ENCODE data around the gene ZC3HAV1.
"Not testable (repeated sequence)": the region's sequence is repeated elsewhere in the genome, so short reads cannot be mapped to it uniquely, and the experiment has no call there.

Gene ZC3HAV1

DNA sequence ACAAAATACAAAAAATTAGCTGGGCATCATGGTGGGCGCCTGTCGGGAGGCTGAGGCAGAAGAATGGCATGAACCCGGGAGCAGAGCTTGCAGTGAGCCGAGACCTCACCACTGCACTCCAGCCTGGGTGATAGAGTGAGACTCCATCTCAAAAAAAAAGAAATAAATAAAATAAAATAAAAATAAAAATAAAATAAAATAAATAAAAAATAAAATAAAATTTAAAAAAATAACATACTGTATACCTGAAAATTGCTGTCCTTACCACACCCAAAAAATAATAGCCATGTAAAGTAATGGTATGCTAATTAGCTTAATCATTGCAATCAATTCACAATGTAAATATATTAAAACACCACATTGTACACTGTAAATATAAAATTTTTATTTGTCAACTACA is 77.0 kb downstream of the ZC3HAV1 start:
- H3K4me3 Mint-ChIP-seq, result no peak overlapping the region
- CTCF ChIA-PET, result interaction anchor here (0.8 to 2.1 kb wide), 2 partner anchors 118 to 146 kb away, joined by 3 to 4 read pairs; no protein-coding TSS in a partner anchor
- peaks cover 31% of the 10 kb centered on the region for H3K36me3 Mint-ChIP-seq
- peaks cover 31% of the 10 kb centered on the region for H3K4me1 Mint-ChIP-seq
- no peak for DNase-seq
- peaks cover 6% of the 10 kb centered on the region for H3K27me3 Mint-ChIP-seq
- H3K27ac Mint-ChIP-seq, result no peak overlapping the region
- no peaks in the 10 kb centered on the region for H3K9me3 Mint-ChIP-seq

DNA sequence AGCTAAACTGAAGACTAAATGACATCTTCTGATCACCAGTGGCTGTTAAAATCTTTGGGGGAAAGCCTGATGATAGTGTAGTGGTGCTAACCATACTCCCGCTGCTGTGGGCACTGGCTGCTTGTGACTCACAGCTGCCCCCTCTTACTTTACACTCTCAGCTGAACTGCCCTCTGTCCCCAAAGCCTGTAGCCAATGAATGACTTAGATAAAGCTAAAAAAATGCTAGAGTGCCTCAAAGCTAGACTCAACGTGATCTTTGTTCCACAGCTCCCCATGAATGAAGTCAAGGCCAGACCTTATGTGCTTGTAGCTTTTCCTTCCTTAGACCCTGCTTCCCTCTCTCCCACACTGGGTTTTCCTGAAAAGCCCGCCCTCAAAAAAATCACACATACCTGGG is 80.2 kb downstream of the ZC3HAV1 start:
- Mint-ChIP-seq H3K27ac (peak overlapping the region; percentile 53), H3K36me3 (peaks cover 49% of the 10 kb centered on the region), H3K27me3 (no peaks in the 10 kb centered on the region), H3K4me3 (no peak overlapping the region), H3K9me3 (no peaks in the 10 kb centered on the region), H3K4me1 (peaks cover 12% of the 10 kb centered on the region)
- CTCF ChIA-PET, result interaction anchor here (1.9 kb wide), 1 partner anchor 11 kb away, joined by 12 read pairs; no protein-coding TSS in a partner anchor
- no peak for DNase-seq

DNA sequence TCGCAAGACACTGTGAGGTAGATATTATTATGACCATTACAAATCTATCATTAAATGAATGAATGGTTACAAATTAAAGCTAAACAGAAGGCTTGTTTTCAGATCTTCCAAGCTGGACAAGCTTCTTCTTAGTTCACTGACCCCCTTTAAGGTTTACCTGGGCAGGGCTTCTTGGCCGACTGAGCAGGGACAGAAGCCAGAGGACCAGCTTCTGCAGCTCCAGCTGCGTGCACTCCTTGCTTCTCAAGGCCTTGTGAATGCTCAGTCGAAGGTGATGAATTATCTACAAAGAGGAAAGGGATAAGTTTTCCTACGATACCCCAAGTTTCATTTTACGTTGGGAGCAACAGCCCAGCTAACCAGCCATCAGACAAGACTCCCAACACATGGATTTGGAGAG is 83.0 kb downstream of the ZC3HAV1 start:
- H3K27me3 Mint-ChIP-seq, result no peaks in the 10 kb centered on the region

DNA sequence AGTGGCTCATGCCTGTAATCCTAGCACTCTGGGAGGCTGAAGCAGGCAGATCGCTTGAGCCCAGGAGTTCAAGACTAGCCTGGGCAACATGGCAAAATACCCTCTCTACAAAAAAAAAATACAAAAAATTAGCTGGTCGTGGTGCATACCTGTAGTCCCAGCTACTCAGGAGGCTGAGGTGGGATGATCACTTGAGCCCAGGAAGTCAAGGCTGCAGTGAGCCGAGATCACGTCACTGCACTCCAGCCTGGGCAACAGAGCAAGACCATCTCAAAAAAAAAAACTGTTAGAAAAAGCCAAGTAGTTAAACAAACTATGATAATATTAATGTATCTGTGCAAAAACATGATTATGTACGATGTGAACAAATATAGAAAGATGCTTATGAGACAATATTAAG is 83.7 kb downstream of the ZC3HAV1 start:
- peaks cover 49% of the 10 kb centered on the region for H3K36me3 Mint-ChIP-seq

More for the DNA sequence above, 83.0 kb downstream of the ZC3HAV1 start:
- CTCF ChIA-PET, result interaction anchor here (0.6 to 1.5 kb wide), 4 partner anchors 9 to 54 kb away, joined by 3 to 7 read pairs (median 3); no protein-coding TSS in a partner anchor
- Mint-ChIP-seq H3K27ac (no peak overlapping the region), H3K9me3 (no peaks in the 10 kb centered on the region), H3K36me3 (peaks cover 54% of the 10 kb centered on the region), H3K4me3 (no peak overlapping the region), H3K4me1 (no peaks in the 10 kb centered on the region)
- DNase-seq, result no peak

GRCh38 chr7:139023076-139023475 is 86.4 kb downstream of the ZC3HAV1 start:
- no peak for DNase-seq
- no peaks in the 10 kb centered on the region for H3K27me3 Mint-ChIP-seq
- peaks cover 36% of the 10 kb centered on the region for H3K36me3 Mint-ChIP-seq
- no peak overlapping the region for H3K27ac Mint-ChIP-seq
- no peak overlapping the region for H3K4me3 Mint-ChIP-seq
- no peaks in the 10 kb centered on the region for H3K9me3 Mint-ChIP-seq
- H3K4me1 Mint-ChIP-seq, result peaks cover 3% of the 10 kb centered on the region
- CTCF ChIA-PET, result interaction anchor here (1.5 to 3.4 kb wide), 2 partner anchors 14 to 137 kb away, joined by 3 to 9 read pairs; no protein-coding TSS in a partner anchor

More for the DNA sequence above, 83.7 kb downstream of the ZC3HAV1 start:
- not testable (repeated sequence) for H3K4me1 Mint-ChIP-seq, DNase-seq, H3K4me3 Mint-ChIP-seq, H3K27me3 Mint-ChIP-seq, H3K9me3 Mint-ChIP-seq, H3K27ac Mint-ChIP-seq
- CTCF ChIA-PET, result interaction anchor here (0.6 to 1.6 kb wide), 4 partner anchors 9 to 139 kb away, joined by 3 to 7 read pairs (median 4); no protein-coding TSS in a partner anchor

DNA sequence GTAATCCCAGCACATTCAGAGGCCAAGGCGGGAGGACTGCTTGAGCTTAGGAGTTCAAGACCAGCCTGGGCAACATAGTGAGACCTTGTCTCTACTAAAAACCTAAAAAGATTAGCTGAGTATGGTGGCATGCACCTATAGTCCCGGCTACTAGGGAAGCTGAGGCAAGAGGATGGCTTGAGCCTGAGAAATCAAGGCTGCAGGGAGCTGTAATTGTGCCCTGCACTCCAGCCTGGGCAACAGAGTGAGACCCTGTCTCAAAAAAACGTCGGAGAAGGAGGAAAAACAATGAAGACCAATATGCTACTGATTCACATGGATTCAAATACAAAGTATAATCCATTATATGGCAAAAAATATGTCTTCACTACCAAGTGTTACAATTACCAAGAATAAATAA is 87.2 kb downstream of the ZC3HAV1 start:
- Mint-ChIP-seq H3K27me3 (no peaks in the 10 kb centered on the region), H3K36me3 (peaks cover 36% of the 10 kb centered on the region), H3K9me3 (no peaks in the 10 kb centered on the region), H3K4me3 (no peak overlapping the region), H3K27ac (no peak overlapping the region), H3K4me1 (peaks cover 5% of the 10 kb centered on the region)
- DNase-seq, result no peak
- CTCF ChIA-PET, result interaction anchor here (3.4 kb wide), 1 partner anchor 136 kb away, joined by 9 read pairs; no protein-coding TSS in a partner anchor

DNA sequence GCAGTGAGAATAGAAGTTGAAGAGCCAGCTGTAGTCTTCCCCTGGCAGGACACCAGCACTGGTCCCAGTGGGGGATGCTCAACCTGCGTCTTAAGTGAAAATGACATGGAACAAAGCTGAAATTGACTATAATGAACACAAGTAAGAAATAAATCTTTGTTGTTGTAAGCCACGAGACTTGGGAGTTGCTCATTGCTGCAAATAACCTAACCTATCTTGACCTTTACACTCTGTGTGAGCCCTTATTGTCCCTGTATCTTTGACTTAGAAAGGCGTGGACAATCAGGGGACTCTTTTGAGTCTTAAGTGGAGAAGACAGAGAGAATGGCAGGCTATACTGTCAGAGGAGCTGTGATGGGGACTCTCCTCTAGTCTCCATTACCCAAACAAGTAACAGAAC is 90.6 kb downstream of the ZC3HAV1 start:
- no peak for DNase-seq
- CTCF ChIA-PET, result interaction anchor here (1.0 to 3.0 kb wide), 3 partner anchors 10 to 56 kb away, joined by 5 to 14 read pairs (median 12); no protein-coding TSS in a partner anchor
- peaks cover 17% of the 10 kb centered on the region for H3K27me3 Mint-ChIP-seq
- no peak overlapping the region for H3K4me3 Mint-ChIP-seq
- H3K36me3 Mint-ChIP-seq, result peaks cover 18% of the 10 kb centered on the region
- H3K4me1 Mint-ChIP-seq, result peaks cover 9% of the 10 kb centered on the region
- H3K9me3 Mint-ChIP-seq, result no peaks in the 10 kb centered on the region
- H3K27ac Mint-ChIP-seq, result no peak overlapping the region

GRCh38 chr7:139016931-139017511 is 92.5 kb downstream of the ZC3HAV1 start:
- Mint-ChIP-seq H3K36me3 (peaks cover 6% of the 10 kb centered on the region), H3K4me1 (peaks cover 9% of the 10 kb centered on the region), H3K27ac (no peak overlapping the region), H3K27me3 (peaks cover 17% of the 10 kb centered on the region), H3K4me3 (no peak overlapping the region), H3K9me3 (peaks cover under 1% of the 10 kb centered on the region)
- DNase-seq, result peak; percentile 79
- CTCF ChIA-PET, result interaction anchor here (0.7 to 3.3 kb wide), 26 partner anchors 9 to 481 kb away, joined by 3 to 23 read pairs (median 4); no protein-coding TSS in a partner anchor

DNA sequence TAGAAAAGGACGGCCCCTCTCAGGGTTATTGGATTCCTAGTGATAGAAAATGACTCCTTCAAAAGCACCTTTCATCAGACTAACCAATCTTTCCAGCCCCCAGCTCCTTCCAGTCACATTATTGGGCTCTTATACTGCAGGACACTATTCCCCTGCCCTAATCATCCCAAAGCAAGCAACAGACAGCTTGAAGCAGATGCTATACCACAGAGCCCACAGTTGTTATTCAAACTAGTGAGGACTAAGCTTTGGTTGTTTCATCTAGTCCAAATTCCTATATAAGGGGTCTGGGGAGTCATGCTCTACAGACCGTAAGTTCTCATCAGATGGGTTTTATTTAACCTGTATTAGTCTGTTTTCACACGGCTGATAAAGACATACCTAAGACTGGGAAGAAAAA is 98.1 kb downstream of the ZC3HAV1 start:
- Mint-ChIP-seq H3K27me3 (peaks cover 13% of the 10 kb centered on the region), H3K4me3 (no peak overlapping the region), H3K36me3 (no peaks in the 10 kb centered on the region), H3K4me1 (no peaks in the 10 kb centered on the region), H3K9me3 (peaks cover 12% of the 10 kb centered on the region), H3K27ac (no peak overlapping the region)
- CTCF ChIA-PET, result no interaction called here
- DNase-seq, result no peak

DNA sequence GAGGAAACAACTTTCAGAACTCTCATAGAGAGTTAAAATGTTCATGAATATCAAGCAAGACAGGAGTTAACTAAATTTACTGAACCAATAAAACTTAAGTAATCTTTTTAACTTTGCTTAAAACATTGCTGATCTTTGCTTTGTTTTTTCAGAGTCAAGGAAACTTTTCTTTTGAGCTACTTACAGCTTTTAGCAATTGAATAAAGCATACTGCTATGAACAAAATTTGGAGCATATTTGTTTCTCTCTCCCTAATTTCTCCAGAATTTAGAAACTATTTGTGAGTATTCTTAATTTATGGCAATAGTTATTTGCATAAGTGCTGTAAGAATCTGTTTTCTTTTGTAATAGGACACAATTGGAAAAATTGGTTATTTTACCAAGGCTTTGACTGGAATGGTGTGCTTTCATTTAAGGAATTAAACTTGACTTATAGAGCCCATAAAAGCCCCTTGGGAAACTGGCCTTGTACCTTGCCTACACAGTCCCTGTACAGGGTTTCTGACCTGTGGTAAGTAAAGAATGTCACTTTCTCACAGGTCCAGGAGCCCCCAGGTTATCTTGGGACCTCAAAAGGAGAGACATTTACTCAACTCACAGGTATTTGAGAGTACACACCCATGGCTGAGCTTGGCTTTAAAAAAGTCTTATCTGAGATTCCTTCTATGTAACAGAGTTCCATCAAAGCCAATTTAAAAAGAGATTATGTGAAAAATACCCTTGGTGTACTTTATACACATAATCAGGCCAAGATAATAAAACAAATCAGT is 105.0 kb downstream of the ZC3HAV1 start:
- Mint-ChIP-seq H3K27me3 (peaks cover 24% of the 10 kb centered on the region), H3K27ac (no peak overlapping the region), H3K4me1 (peaks cover 6% of the 10 kb centered on the region), H3K4me3 (no peak overlapping the region), H3K36me3 (no peaks in the 10 kb centered on the region), H3K9me3 (peaks cover 29% of the 10 kb centered on the region)
- DNase-seq, result no peak
- CTCF ChIA-PET, result interaction anchor here (0.6 kb wide), 1 partner anchor 99 kb away, joined by 3 read pairs; no protein-coding TSS in a partner anchor

GRCh38 chr7:138999414-138999813 is 110.1 kb downstream of the ZC3HAV1 start:
- H3K27me3 Mint-ChIP-seq, result peaks cover 41% of the 10 kb centered on the region
- H3K27ac Mint-ChIP-seq, result no peak overlapping the region
- DNase-seq, result no peak
- CTCF ChIA-PET, result no interaction called here
- no peak overlapping the region for H3K4me3 Mint-ChIP-seq
- peaks cover 12% of the 10 kb centered on the region for H3K9me3 Mint-ChIP-seq
- no peaks in the 10 kb centered on the region for H3K36me3 Mint-ChIP-seq
- H3K4me1 Mint-ChIP-seq, result peaks cover 16% of the 10 kb centered on the region
